ENCODE measurements around the gene TMEM145.

The TMEM145 gene

GRCh38 chr19:42327381-42327780 is 14.3 kb downstream of the TMEM145 start:
- no peaks in the 10 kb centered on the region for H3F3A ChIP-seq (ENCODE audit: insufficient read depth, low read length)
- no peak overlapping the region for H3K4me3 ChIP-seq (ENCODE audit: low read depth, low read length, poor library complexity, severe bottlenecking)
- no peaks in the 10 kb centered on the region for H4K20me1 ChIP-seq (ENCODE audit: insufficient read depth, low read length)
- H3K9me2 ChIP-seq (ENCODE audit: low read depth, low read length) = no peaks in the 10 kb centered on the region
- no peaks in the 10 kb centered on the region for H3K36me3 ChIP-seq (ENCODE audit: insufficient read depth, low read length)
- peaks cover 30% of the 10 kb centered on the region for H3K4me1 ChIP-seq (ENCODE audit: insufficient read depth, low read length, severe bottlenecking)
- no peak overlapping the region for H3K27ac ChIP-seq (ENCODE audit: low read depth, low read length, poor library complexity, severe bottlenecking)
- H3K9me3 ChIP-seq (ENCODE audit: low read length) = no peaks in the 10 kb centered on the region
- no peaks in the 10 kb centered on the region for H3K79me2 ChIP-seq (ENCODE audit: insufficient read depth, low read length)
- no peak overlapping the region for H3K4me2 ChIP-seq (ENCODE audit: low read length)
- no peak overlapping the region for H2AFZ ChIP-seq (ENCODE audit: low read length)
- no peaks in the 10 kb centered on the region for H3K27me3 ChIP-seq (ENCODE audit: insufficient read depth, low read length)
- H3K9ac ChIP-seq (ENCODE audit: low read length) = no peak overlapping the region
- TF ChIP-seq EZH2 (IDR thresholded peaks at IDR 0.05; ENCODE audit: borderline replicate concordance, low read length) = no peak
- TF ChIP-seq CTCF (IDR thresholded peaks at IDR 0.05; ENCODE audit: low read length) = no peak

GRCh38 chr19:42328106-42328505 is 15.0 kb downstream of the TMEM145 start:
- Histone ChIP-seq H3K9ac (ENCODE audit: low read length) (no peak overlapping the region), H3K36me3 (ENCODE audit: insufficient read depth, low read length) (no peaks in the 10 kb centered on the region), H4K20me1 (ENCODE audit: insufficient read depth, low read length) (no peaks in the 10 kb centered on the region), H3K27ac (ENCODE audit: low read depth, low read length, poor library complexity, severe bottlenecking) (no peak overlapping the region), H3K9me3 (ENCODE audit: low read length) (no peaks in the 10 kb centered on the region), H3K27me3 (ENCODE audit: insufficient read depth, low read length) (no peaks in the 10 kb centered on the region), H3K9me2 (ENCODE audit: low read depth, low read length) (no peaks in the 10 kb centered on the region), H3K4me3 (ENCODE audit: low read depth, low read length, poor library complexity, severe bottlenecking) (no peak overlapping the region), H3K79me2 (ENCODE audit: insufficient read depth, low read length) (no peaks in the 10 kb centered on the region), H3K4me1 (ENCODE audit: insufficient read depth, low read length, severe bottlenecking) (peaks cover 30% of the 10 kb centered on the region), H3F3A (ENCODE audit: insufficient read depth, low read length) (no peaks in the 10 kb centered on the region), H3K4me2 (ENCODE audit: low read length) (no peak overlapping the region), H2AFZ (ENCODE audit: low read length) (no peak overlapping the region)
- TF ChIP-seq EZH2 (IDR thresholded peaks at IDR 0.05; ENCODE audit: borderline replicate concordance, low read length) = no peak
- TF ChIP-seq CTCF (IDR thresholded peaks at IDR 0.05; ENCODE audit: low read length) = no peak

- Histone ChIP-seq H3K9me3 (ENCODE audit: low read length) (no peaks in the 10 kb centered on the region), H3K27me3 (ENCODE audit: insufficient read depth, low read length) (no peaks in the 10 kb centered on the region), H3K4me3 (ENCODE audit: low read depth, low read length, poor library complexity, severe bottlenecking) (no peak overlapping the region), H3K4me1 (ENCODE audit: insufficient read depth, low read length, severe bottlenecking) (peaks cover 30% of the 10 kb centered on the region), H3K9me2 (ENCODE audit: low read depth, low read length) (no peaks in the 10 kb centered on the region), H3K9ac (ENCODE audit: low read length) (no peak overlapping the region), H3K36me3 (ENCODE audit: insufficient read depth, low read length) (no peaks in the 10 kb centered on the region; the same call in 1 of the 2 replicates), H3K4me2 (ENCODE audit: low read length) (no peak overlapping the region), H4K20me1 (ENCODE audit: insufficient read depth, low read length) (no peaks in the 10 kb centered on the region), H3K27ac (ENCODE audit: low read depth, low read length, poor library complexity, severe bottlenecking) (no peak overlapping the region), H3F3A (ENCODE audit: insufficient read depth, low read length) (no peaks in the 10 kb centered on the region), H2AFZ (ENCODE audit: low read length) (no peak overlapping the region), H3K79me2 (ENCODE audit: insufficient read depth, low read length) (no peaks in the 10 kb centered on the region)
- no peak for TF ChIP-seq EZH2 (IDR thresholded peaks at IDR 0.05; ENCODE audit: borderline replicate concordance, low read length)
- no peak for TF ChIP-seq CTCF (IDR thresholded peaks at IDR 0.05; ENCODE audit: low read length)
Measured at GRCh38 chr19:42328854-42329253, 15.7 kb downstream of the TMEM145 start.

All from OCI-LY1 (cell line).